Measurements from ENCODE around the gene ANKS3. TPM values are rescaled to one million over a fixed set of nuclear protein-coding genes. Genes with fewer than 3 reads are reported as not detected.

The ANKS3 gene
- total RNA-seq, 1 donor from 2014 or later: 25.8 TPM

- intact Hi-C loops (cut with micrococcal nuclease): loop anchor here (1.0 to 5.0 kb wide), 9 partner anchors 32 to 308 kb away; partner anchors contain the start of genes DNAJA3, GLYR1, NUDT16L1 and ROGDI
- H3K36me3 Mint-ChIP-seq (ENCODE audit: low read depth): peaks cover 3% of the 10 kb centered on the region
Measured at GRCh38 chr16:4734730-4735535, 862 bp upstream of the ANKS3 start.

GRCh38 chr16:4733747-4734062 lies 366 bp downstream of the ANKS3 start:
- Mint-ChIP-seq H3K27ac (peak overlapping the region; percentile 58), H3K4me1 (ENCODE audit: low read depth) (peaks cover 26% of the 10 kb centered on the region), H3K36me3 (ENCODE audit: low read depth) (peaks cover 5% of the 10 kb centered on the region), H3K27me3 (ENCODE audit: insufficient read depth) (no peaks in the 10 kb centered on the region), H3K4me3 (peak overlapping the region; percentile 88), H3K9me3 (no peaks in the 10 kb centered on the region)
- DNase-seq (ENCODE audit: low spot score): no peak
- intact Hi-C loops (cut with micrococcal nuclease): loop anchor here (1.0 to 5.0 kb wide), 9 partner anchors 34 to 306 kb away; partner anchors contain the start of genes DNAJA3, GLYR1, NUDT16L1 and ROGDI

More at GRCh38 chr16:4734730-4735535, 862 bp upstream of the ANKS3 start:
- H3K27ac Mint-ChIP-seq: peak overlapping the region; percentile 84
- peaks cover 26% of the 10 kb centered on the region for H3K4me1 Mint-ChIP-seq (ENCODE audit: low read depth)
- H3K4me3 Mint-ChIP-seq: peak overlapping the region; percentile 88
- H3K9me3 Mint-ChIP-seq: no peaks in the 10 kb centered on the region
- peak; percentile 90 for DNase-seq (ENCODE audit: low spot score)
- no peaks in the 10 kb centered on the region for H3K27me3 Mint-ChIP-seq (ENCODE audit: insufficient read depth)

- no peak for DNase-seq (ENCODE audit: low spot score)
- Mint-ChIP-seq H3K4me3 (peak overlapping the region; percentile 88), H3K9me3 (no peaks in the 10 kb centered on the region), H3K27ac (peak overlapping the region; percentile 58), H3K36me3 (ENCODE audit: low read depth) (peaks cover 7% of the 10 kb centered on the region), H3K4me1 (ENCODE audit: low read depth) (peaks cover 26% of the 10 kb centered on the region), H3K27me3 (ENCODE audit: insufficient read depth) (no peaks in the 10 kb centered on the region)
- intact Hi-C loops (cut with micrococcal nuclease): loop anchor here (5.0 kb wide), 2 partner anchors 56 to 306 kb away; partner anchors contain the start of gene DNAJA3
Measured at GRCh38 chr16:4733211-4733742, 794 bp downstream of the ANKS3 start.

- Mint-ChIP-seq H3K4me3 (no peak overlapping the region), H3K27ac (no peak overlapping the region), H3K36me3 (ENCODE audit: low read depth) (peaks cover 11% of the 10 kb centered on the region), H3K27me3 (ENCODE audit: insufficient read depth) (no peaks in the 10 kb centered on the region), H3K4me1 (ENCODE audit: low read depth) (peaks cover 12% of the 10 kb centered on the region), H3K9me3 (no peaks in the 10 kb centered on the region)
- no peak for DNase-seq (ENCODE audit: low spot score)
- intact Hi-C loops (cut with micrococcal nuclease): loop anchor here (5.0 kb wide), 2 partner anchors 53 to 303 kb away; partner anchors contain the start of gene DNAJA3
Measured at GRCh38 chr16:4729876-4730275, 4.2 kb downstream of the ANKS3 start.

GRCh38 chr16:4728676-4729075 lies 5.4 kb downstream of the ANKS3 start:
- no peaks in the 10 kb centered on the region for H3K27me3 Mint-ChIP-seq (ENCODE audit: insufficient read depth)
- no peak overlapping the region for H3K27ac Mint-ChIP-seq

GRCh38 chr16:4726616-4727015 lies 7.5 kb downstream of the ANKS3 start:
- Mint-ChIP-seq H3K4me3 (no peak overlapping the region), H3K9me3 (no peaks in the 10 kb centered on the region), H3K27ac (no peak overlapping the region), H3K27me3 (ENCODE audit: insufficient read depth) (no peaks in the 10 kb centered on the region), H3K36me3 (ENCODE audit: low read depth) (peaks cover 9% of the 10 kb centered on the region), H3K4me1 (ENCODE audit: low read depth) (no peaks in the 10 kb centered on the region)
- no peak for DNase-seq (ENCODE audit: low spot score)
- intact Hi-C loops (cut with micrococcal nuclease): no loop called here

More at GRCh38 chr16:4728676-4729075, 5.4 kb downstream of the ANKS3 start:
- intact Hi-C loops (cut with micrococcal nuclease): no loop called here
- Mint-ChIP-seq H3K9me3 (no peaks in the 10 kb centered on the region), H3K4me1 (ENCODE audit: low read depth) (peaks cover 11% of the 10 kb centered on the region), H3K4me3 (no peak overlapping the region), H3K36me3 (ENCODE audit: low read depth) (peaks cover 11% of the 10 kb centered on the region)
- no peak for DNase-seq (ENCODE audit: low spot score)

GRCh38 chr16:4724661-4725270 lies 9.3 kb downstream of the ANKS3 start:
- no peaks in the 10 kb centered on the region for H3K4me1 Mint-ChIP-seq (ENCODE audit: low read depth)
- no peaks in the 10 kb centered on the region for H3K9me3 Mint-ChIP-seq
- H3K27ac Mint-ChIP-seq: no peak overlapping the region
- no peaks in the 10 kb centered on the region for H3K27me3 Mint-ChIP-seq (ENCODE audit: insufficient read depth)
- peaks cover 7% of the 10 kb centered on the region for H3K36me3 Mint-ChIP-seq (ENCODE audit: low read depth)
- no peak overlapping the region for H3K4me3 Mint-ChIP-seq
- no peak for DNase-seq (ENCODE audit: low spot score)
- intact Hi-C loops (cut with micrococcal nuclease): no loop called here

- peaks cover 3% of the 10 kb centered on the region for H3K36me3 Mint-ChIP-seq (ENCODE audit: low read depth)
- no peak overlapping the region for H3K27ac Mint-ChIP-seq
- intact Hi-C loops (cut with micrococcal nuclease): no loop called here
Measured at GRCh38 chr16:4723071-4723767, 10.9 kb downstream of the ANKS3 start.

GRCh38 chr16:4718466-4718865 lies 15.6 kb downstream of the ANKS3 start:
- H3K27me3 Mint-ChIP-seq (ENCODE audit: insufficient read depth): no peaks in the 10 kb centered on the region
- H3K27ac Mint-ChIP-seq: no peak overlapping the region
- no peak overlapping the region for H3K4me3 Mint-ChIP-seq
- H3K4me1 Mint-ChIP-seq (ENCODE audit: low read depth): no peaks in the 10 kb centered on the region
- H3K9me3 Mint-ChIP-seq: no peaks in the 10 kb centered on the region
- intact Hi-C loops (cut with micrococcal nuclease): no loop called here
- H3K36me3 Mint-ChIP-seq (ENCODE audit: low read depth): no peaks in the 10 kb centered on the region
- no peak for DNase-seq (ENCODE audit: low spot score)

More at GRCh38 chr16:4723071-4723767, 10.9 kb downstream of the ANKS3 start:
- DNase-seq (ENCODE audit: low spot score): no peak
- no peak overlapping the region for H3K4me3 Mint-ChIP-seq
- no peaks in the 10 kb centered on the region for H3K4me1 Mint-ChIP-seq (ENCODE audit: low read depth)
- H3K27me3 Mint-ChIP-seq (ENCODE audit: insufficient read depth): no peaks in the 10 kb centered on the region
- no peaks in the 10 kb centered on the region for H3K9me3 Mint-ChIP-seq

- Mint-ChIP-seq H3K9me3 (no peaks in the 10 kb centered on the region), H3K27ac (no peak overlapping the region), H3K36me3 (ENCODE audit: low read depth) (peaks cover 5% of the 10 kb centered on the region), H3K4me1 (ENCODE audit: low read depth) (no peaks in the 10 kb centered on the region), H3K4me3 (no peak overlapping the region), H3K27me3 (ENCODE audit: insufficient read depth) (no peaks in the 10 kb centered on the region)
- intact Hi-C loops (cut with micrococcal nuclease): no loop called here
- DNase-seq (ENCODE audit: low spot score): no peak
Measured at GRCh38 chr16:4714996-4715395, 19.1 kb downstream of the ANKS3 start.

- no peak for DNase-seq (ENCODE audit: low spot score)
- H3K9me3 Mint-ChIP-seq: no peaks in the 10 kb centered on the region
- H3K27me3 Mint-ChIP-seq (ENCODE audit: insufficient read depth): no peaks in the 10 kb centered on the region
- intact Hi-C loops (cut with micrococcal nuclease): no loop called here
- H3K4me3 Mint-ChIP-seq: no peak overlapping the region
- H3K27ac Mint-ChIP-seq: peak overlapping the region; percentile 23
- H3K4me1 Mint-ChIP-seq (ENCODE audit: low read depth): no peaks in the 10 kb centered on the region
- peaks cover 5% of the 10 kb centered on the region for H3K36me3 Mint-ChIP-seq (ENCODE audit: low read depth)
Measured at GRCh38 chr16:4713663-4714501, 20.2 kb downstream of the ANKS3 start.

GRCh38 chr16:4709481-4709880 lies 24.6 kb downstream of the ANKS3 start:
- intact Hi-C loops (cut with micrococcal nuclease): no loop called here
- no peaks in the 10 kb centered on the region for H3K27me3 Mint-ChIP-seq (ENCODE audit: insufficient read depth)
- no peak for DNase-seq (ENCODE audit: low spot score)
- no peaks in the 10 kb centered on the region for H3K9me3 Mint-ChIP-seq
- no peak overlapping the region for H3K4me3 Mint-ChIP-seq
- no peaks in the 10 kb centered on the region for H3K4me1 Mint-ChIP-seq (ENCODE audit: low read depth)
- no peak overlapping the region for H3K27ac Mint-ChIP-seq
- H3K36me3 Mint-ChIP-seq (ENCODE audit: low read depth): peaks cover 16% of the 10 kb centered on the region

Data from activated T-helper 1 cell treated with anti-CD3 and anti-CD28 coated beads, Interleukin-12 subunit alpha, Interleukin-12 subunit beta, Interleukin-2, Interleukin-4 antibody, amounts not matched to agents 30 ng/mL and 10 ng/mL and 1 ng/mL, durations not matched to agents 14 hours and 24 hours and 36 hours (primary cell).